Measurements from ENCODE around the gene VWA8. TPM values are rescaled to one million over a fixed set of nuclear protein-coding genes. Genes with fewer than 3 reads are reported as not detected.

The VWA8 gene
- total and polyA plus RNA-seq, 2 of the 8 experiments (the other 6 are each of a cell fraction or from before 2014, with no cell fraction given), result 5.9 to 19.6 TPM

GRCh38 chr13:41520660-41521630, 440.0 kb downstream of the VWA8 start:
- ChIA-PET CTCF (ENCODE audit: partially characterized antibody) (interaction anchor here (0.7 kb wide), 1 partner anchor 25 kb away, joined by 3 read pairs; no protein-coding TSS in a partner anchor), POLR2A (ENCODE audit: partially characterized antibody) (no interaction called here)
- H3K4ac ChIP-seq (replicated peaks; ENCODE audit: insufficient read length, low read depth, low read length), result no peak overlapping the region
- no peaks in the 10 kb centered on the region for H4K20me1 ChIP-seq (replicated peaks in 1 of 2; ENCODE audit: control insufficient read depth in 1 of 2, insufficient read depth in 2 of 2, low read length in 2 of 2)
- no peaks in the 10 kb centered on the region for H3K4me1 ChIP-seq (replicated peaks in 1 of 4; ENCODE audit: control insufficient read depth in 3 of 4, insufficient read depth in 4 of 4, low read length in 3 of 4)
- H4K91ac ChIP-seq (replicated peaks; ENCODE audit: insufficient read length, low read length), result no peak overlapping the region
- H2AK5ac ChIP-seq (ENCODE audit: low read depth, low read length), result no peak overlapping the region
- no peak overlapping the region for H2BK15ac ChIP-seq (ENCODE audit: low read length)
- H3K4me2 ChIP-seq (ENCODE audit: insufficient read depth in 1 of 2, low read depth in 2 of 2, low read length in 2 of 2), result no peak overlapping the region
- no peak overlapping the region for H3K4me3 ChIP-seq (ENCODE audit: extremely low read depth in 1 of 4, insufficient read depth in 2 of 4, low read depth in 3 of 4, low read length in 4 of 4)
- no peak overlapping the region for H2BK5ac ChIP-seq (ENCODE audit: low read depth, low read length)
- no peak overlapping the region for H3K23ac ChIP-seq (ENCODE audit: insufficient read length)
- H3K36me3 ChIP-seq (ENCODE audit: control insufficient read depth in 2 of 4, insufficient read depth in 4 of 4, low read length in 3 of 4), result no peaks in the 10 kb centered on the region; a peak in 1 of 8 replicates
- no peak overlapping the region; the same call in 1 of the 2 replicates for H2AFZ ChIP-seq (ENCODE audit: low read length)
- H2BK120ac ChIP-seq (replicated peaks; ENCODE audit: low read depth, low read length), result no peak overlapping the region
- H4K5ac ChIP-seq (ENCODE audit: insufficient read length, low read depth, low read length), result no peak overlapping the region
- H3K27me3 ChIP-seq (replicated peaks in 1 of 4; ENCODE audit: control insufficient read depth in 3 of 4, extremely low read depth in 1 of 4, insufficient read depth in 3 of 4, low read length in 3 of 4), result no peaks in the 10 kb centered on the region
- FAIRE-seq (no peak), DNase-seq (ENCODE audit: low read depth in 1 of 2, low spot score in 2 of 2) (no peak)
- H3K56ac ChIP-seq (replicated peaks; ENCODE audit: insufficient read length, low read depth, low read length), result no peak overlapping the region
- no peak overlapping the region; the same call in 1 of the 2 replicates for H4K8ac ChIP-seq (ENCODE audit: extremely low read depth, insufficient read depth, low read length)
- no peaks in the 10 kb centered on the region for H3K9me3 ChIP-seq (ENCODE audit: insufficient read depth in 2 of 2, low read depth in 1 of 2, low read length in 1 of 2)
- H3K27ac ChIP-seq (ENCODE audit: low read depth, low read length), result no peak overlapping the region
- no peaks in the 10 kb centered on the region for H3K79me2 ChIP-seq (ENCODE audit: control insufficient read depth in 1 of 2, insufficient read depth in 2 of 2, low read length in 2 of 2)
- H3K23me2 ChIP-seq (ENCODE audit: low read depth, low read length), result no peaks in the 10 kb centered on the region
- H3K18ac ChIP-seq (ENCODE audit: extremely low read depth, low read length), result no peak overlapping the region
- no peak overlapping the region for H2BK12ac ChIP-seq (ENCODE audit: low read depth, low read length)
- H3K9ac ChIP-seq (replicated peaks in 1 of 4; ENCODE audit: extremely low read depth in 1 of 4, low read depth in 3 of 4, low read length in 3 of 4), result no peak overlapping the region
- WGBS, 2 experiments (ENCODE audit: extremely low coverage in 1 of 2, insufficient coverage in 1 of 2, insufficient read length in 1 of 2, insufficient replicate concordance in 2 of 2, low coverage in 1 of 2, low lambda C conversion rate in 2 of 2, missing lambda C conversion rate in 1 of 2), result 87% methylated on average over 15 of the region's 15 CpGs; no CpG with 5 or more reads in 1 of the 2 experiments
- no peak overlapping the region for H2BK20ac ChIP-seq (ENCODE audit: low read length)
- no peak overlapping the region for H3K14ac ChIP-seq (ENCODE audit: insufficient read length)
- no peaks in the 10 kb centered on the region for H3K79me1 ChIP-seq (ENCODE audit: low read depth, low read length)
- TF ChIP-seq YY1 (IDR thresholded peaks at IDR 0.05; ENCODE audit: low read depth, low read length), result no peak
- no peak for TF ChIP-seq SP2 (IDR thresholded peaks at IDR 0.05; ENCODE audit: low read length)
- TF ChIP-seq CBX5 (IDR thresholded peaks at IDR 0.05; ENCODE audit: low read depth, low read length), result no peak
- no peak for TF ChIP-seq FOSL1 (IDR thresholded peaks at IDR 0.05; ENCODE audit: insufficient read depth, low read depth, low read length)
- TF ChIP-seq EZH2 (IDR thresholded peaks at IDR 0.05; ENCODE audit: low read depth, low read length, severe bottlenecking), result no peak
- TF ChIP-seq ZNF274 (IDR thresholded peaks at IDR 0.05; ENCODE audit: borderline replicate concordance, extremely low read depth, low read length), result no peak
- TF ChIP-seq TBP (IDR thresholded peaks at IDR 0.05; ENCODE audit: low read depth, low read length), result no peak
- no peak for TF ChIP-seq CBX8 (IDR thresholded peaks at IDR 0.05; ENCODE audit: borderline replicate concordance, low read depth, low read length)
- no peak for TF ChIP-seq TCF12 (IDR thresholded peaks at IDR 0.05; ENCODE audit: low read depth, low read length)
- TF ChIP-seq TAF7 (optimal IDR thresholded peaks at IDR 0.05; ENCODE audit: borderline replicate concordance, low read depth, low read length), result no peak
- TF ChIP-seq KDM4A (IDR thresholded peaks at IDR 0.05; ENCODE audit: low read depth, low read length, severe bottlenecking), result no peak
- no peak for TF ChIP-seq ASH2L (IDR thresholded peaks at IDR 0.05; ENCODE audit: low read length)
- no peak for TF ChIP-seq CREB1 (IDR thresholded peaks at IDR 0.05)
